ENCODE measurements around the gene GLIS1. TPM values are rescaled to one million over a fixed set of nuclear protein-coding genes. Genes with fewer than 3 reads are reported as not detected.
A peak's percentile ranks its signal among the peaks of the same experiment; 100 is the strongest.

GLIS1 gene
- total RNA-seq, 1 donor from 2014 or later, result 17.4 TPM

DNA sequence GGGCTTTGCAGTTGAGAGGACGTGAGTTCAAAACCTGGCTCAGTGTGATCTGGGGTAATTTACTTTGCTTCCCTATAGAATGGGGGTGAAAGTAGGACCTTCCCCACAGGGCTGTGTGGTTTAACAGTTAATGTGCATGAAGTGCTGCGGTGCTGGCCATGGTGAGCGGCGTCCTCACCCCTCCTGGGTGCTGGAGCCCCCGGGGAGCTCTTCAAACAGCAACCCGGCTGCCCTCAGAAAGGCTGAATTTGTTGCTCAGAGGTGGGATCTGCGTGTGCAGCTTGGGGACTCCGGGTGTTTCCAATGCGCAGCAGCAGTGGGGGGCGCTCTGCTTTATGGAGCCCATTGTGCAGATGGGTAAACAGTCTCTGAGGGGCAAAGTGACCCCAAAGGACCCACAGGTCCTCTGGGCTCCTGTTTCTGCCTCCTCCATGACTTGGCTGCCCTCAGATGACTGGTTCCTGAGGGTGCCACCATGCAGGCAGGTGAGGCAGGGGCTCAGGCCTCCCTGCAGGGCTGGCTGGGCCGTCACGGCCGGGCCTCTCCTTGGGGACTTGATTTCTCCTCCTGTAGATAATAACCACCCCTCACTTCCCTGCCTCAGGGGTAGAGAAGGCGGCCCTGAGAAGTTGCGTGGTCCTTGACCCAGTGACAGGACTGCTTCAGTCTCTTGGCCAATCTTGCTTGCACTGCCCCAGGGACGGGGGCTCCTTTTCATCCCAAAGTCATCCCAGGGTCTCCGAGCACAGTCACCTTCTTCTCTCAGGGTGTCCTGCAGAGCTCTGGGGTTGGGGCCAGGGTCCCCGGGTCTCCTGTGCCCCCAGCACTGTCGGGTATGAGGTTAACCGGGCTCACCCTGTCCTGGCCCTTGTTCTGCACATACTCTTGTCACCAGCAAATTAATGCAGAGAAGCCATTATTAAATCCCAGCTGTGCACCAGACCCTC is 239.4 kb downstream of the GLIS1 start:
- no peak overlapping the region for H3K27ac Mint-ChIP-seq (ENCODE audit: unreplicated experiment)
- H3K36me3 Mint-ChIP-seq (ENCODE audit: low read depth), result no peaks in the 10 kb centered on the region
- no peak overlapping the region for H3K4me3 Mint-ChIP-seq (ENCODE audit: unreplicated experiment)
- H3K27me3 Mint-ChIP-seq (ENCODE audit: low read depth), result peaks cover 4% of the 10 kb centered on the region
- TF ChIP-seq, protein P1, sequence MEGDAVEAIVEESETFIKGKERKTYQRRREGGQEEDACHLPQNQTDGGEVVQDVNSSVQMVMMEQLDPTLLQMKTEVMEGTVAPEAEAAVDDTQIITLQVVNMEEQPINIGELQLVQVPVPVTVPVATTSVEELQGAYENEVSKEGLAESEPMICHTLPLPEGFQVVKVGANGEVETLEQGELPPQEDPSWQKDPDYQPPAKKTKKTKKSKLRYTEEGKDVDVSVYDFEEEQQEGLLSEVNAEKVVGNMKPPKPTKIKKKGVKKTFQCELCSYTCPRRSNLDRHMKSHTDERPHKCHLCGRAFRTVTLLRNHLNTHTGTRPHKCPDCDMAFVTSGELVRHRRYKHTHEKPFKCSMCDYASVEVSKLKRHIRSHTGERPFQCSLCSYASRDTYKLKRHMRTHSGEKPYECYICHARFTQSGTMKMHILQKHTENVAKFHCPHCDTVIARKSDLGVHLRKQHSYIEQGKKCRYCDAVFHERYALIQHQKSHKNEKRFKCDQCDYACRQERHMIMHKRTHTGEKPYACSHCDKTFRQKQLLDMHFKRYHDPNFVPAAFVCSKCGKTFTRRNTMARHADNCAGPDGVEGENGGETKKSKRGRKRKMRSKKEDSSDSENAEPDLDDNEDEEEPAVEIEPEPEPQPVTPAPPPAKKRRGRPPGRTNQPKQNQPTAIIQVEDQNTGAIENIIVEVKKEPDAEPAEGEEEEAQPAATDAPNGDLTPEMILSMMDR (IDR thresholded peaks at IDR 0.05), result no peak
- H3K9me3 Mint-ChIP-seq (ENCODE audit: low read depth), result no peaks in the 10 kb centered on the region
- peaks cover 10% of the 10 kb centered on the region for H3K4me1 Mint-ChIP-seq (ENCODE audit: low read depth)
- peak; percentile 68 for DNase-seq (ENCODE audit: low spot score)

DNA sequence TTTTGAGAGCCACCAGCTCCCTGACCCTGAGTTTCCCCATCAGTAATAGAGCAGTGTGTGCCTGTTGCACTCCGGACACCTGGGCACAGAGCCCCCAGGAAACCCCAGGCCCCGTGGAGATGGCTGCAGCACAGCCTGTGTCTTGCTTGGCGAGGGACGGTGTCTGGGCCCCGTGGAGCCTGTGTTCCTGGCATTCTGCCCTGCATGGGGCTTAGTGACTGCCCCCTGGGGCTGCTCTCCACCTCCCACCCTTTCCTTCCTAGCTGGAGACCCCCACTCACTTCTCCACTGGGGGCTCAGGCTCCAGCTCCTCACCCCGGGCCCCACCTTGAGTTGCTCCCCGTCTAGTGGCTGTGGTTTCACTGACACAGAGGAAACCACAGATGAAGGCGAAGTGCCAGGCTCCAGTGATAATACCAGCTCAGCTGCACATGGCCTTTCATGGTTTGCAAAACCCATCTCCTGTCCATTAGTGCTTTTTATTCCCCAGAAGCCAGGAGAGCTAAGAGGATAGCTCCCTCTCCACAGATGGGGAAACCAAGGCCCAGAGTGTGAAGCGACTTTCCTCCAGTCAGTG is 240.3 kb downstream of the GLIS1 start:
- Mint-ChIP-seq H3K9me3 (ENCODE audit: low read depth) (no peaks in the 10 kb centered on the region), H3K27me3 (ENCODE audit: low read depth) (peaks cover 4% of the 10 kb centered on the region), H3K27ac (ENCODE audit: unreplicated experiment) (no peak overlapping the region), H3K4me1 (ENCODE audit: low read depth) (peaks cover 6% of the 10 kb centered on the region), H3K4me3 (ENCODE audit: unreplicated experiment) (no peak overlapping the region), H3K36me3 (ENCODE audit: low read depth) (no peaks in the 10 kb centered on the region)
- peak; percentile 67 for DNase-seq (ENCODE audit: low spot score)
- TF ChIP-seq, protein P1 (IDR thresholded peaks at IDR 0.05), result no peak

DNA sequence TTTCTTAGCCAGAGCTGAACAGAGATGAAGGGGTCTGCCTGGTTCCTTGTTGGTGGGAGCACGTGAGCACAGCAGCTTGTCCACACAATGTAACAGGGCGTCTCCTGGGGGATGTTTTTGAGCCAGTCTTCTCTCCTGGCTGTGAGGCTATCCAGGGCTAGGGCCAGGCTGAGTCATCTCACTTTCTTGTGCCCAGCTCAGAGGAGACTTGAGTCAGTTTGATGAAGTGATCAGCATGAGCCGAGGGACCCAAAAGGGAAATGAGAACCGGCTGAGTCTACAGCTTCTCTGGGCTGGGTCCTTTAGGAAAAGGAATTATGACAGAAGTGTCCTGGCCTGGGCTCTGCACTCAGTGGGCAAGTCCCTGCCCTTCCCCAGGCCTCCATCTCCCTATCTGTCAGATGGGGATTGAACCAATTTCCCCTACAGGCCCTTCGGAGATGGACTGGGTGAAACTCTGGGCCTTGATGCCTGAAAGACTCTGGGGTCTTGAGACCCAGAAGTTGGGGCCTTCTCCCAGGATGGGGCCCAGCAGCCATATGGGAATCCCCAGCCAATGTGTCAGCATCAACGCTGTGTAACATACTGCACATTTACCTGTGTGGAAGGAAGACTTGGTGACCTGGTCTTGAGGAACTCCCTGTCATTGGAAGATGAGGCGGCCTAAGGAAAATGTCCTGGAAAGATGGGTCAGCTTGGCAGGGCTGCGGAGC is 243.2 kb downstream of the GLIS1 start:
- peaks cover 10% of the 10 kb centered on the region for H3K27me3 Mint-ChIP-seq (ENCODE audit: low read depth)
- no peak overlapping the region for H3K27ac Mint-ChIP-seq (ENCODE audit: unreplicated experiment)
- no peak for DNase-seq (ENCODE audit: low spot score)

DNA sequence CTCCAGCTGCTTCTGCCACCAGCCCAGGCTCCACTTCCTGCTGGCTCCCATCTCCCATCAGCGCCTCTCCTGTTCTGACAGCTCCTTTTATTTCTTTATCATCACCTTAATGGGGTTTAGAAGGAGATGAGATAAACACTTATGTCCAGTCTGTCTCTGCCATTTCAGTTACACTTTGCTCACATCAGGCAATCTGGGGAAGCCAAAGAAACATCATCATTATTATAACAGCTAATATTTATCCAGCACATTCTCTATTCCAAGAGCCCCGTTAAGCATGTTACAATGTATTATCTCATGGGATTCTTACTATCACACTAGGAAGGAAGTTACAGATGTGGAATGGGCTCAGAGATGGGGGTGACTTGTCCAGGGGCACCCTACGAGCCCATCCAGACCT is 248.6 kb downstream of the GLIS1 start:
- TF ChIP-seq, protein P1 (IDR thresholded peaks at IDR 0.05), result no peak
- peaks cover 39% of the 10 kb centered on the region for H3K27me3 Mint-ChIP-seq (ENCODE audit: low read depth)

More for the DNA sequence above, 243.2 kb downstream of the GLIS1 start:
- Mint-ChIP-seq H3K4me3 (ENCODE audit: unreplicated experiment) (no peak overlapping the region), H3K4me1 (ENCODE audit: low read depth) (peaks cover 5% of the 10 kb centered on the region), H3K9me3 (ENCODE audit: low read depth) (no peaks in the 10 kb centered on the region), H3K36me3 (ENCODE audit: low read depth) (no peaks in the 10 kb centered on the region)
- TF ChIP-seq, protein P1 (IDR thresholded peaks at IDR 0.05), result no peak

More for the DNA sequence above, 248.6 kb downstream of the GLIS1 start:
- Mint-ChIP-seq H3K36me3 (ENCODE audit: low read depth) (peaks cover 6% of the 10 kb centered on the region), H3K4me1 (ENCODE audit: low read depth) (peaks cover 4% of the 10 kb centered on the region), H3K27ac (ENCODE audit: unreplicated experiment) (no peak overlapping the region), H3K4me3 (ENCODE audit: unreplicated experiment) (no peak overlapping the region), H3K9me3 (ENCODE audit: low read depth) (peaks cover 4% of the 10 kb centered on the region)
- no peak for DNase-seq (ENCODE audit: low spot score)
